ENCODE results near the gene CDC42BPB.
A peak's percentile ranks its signal among the peaks of the same experiment; 100 is the strongest.

Gene CDC42BPB

DNA sequence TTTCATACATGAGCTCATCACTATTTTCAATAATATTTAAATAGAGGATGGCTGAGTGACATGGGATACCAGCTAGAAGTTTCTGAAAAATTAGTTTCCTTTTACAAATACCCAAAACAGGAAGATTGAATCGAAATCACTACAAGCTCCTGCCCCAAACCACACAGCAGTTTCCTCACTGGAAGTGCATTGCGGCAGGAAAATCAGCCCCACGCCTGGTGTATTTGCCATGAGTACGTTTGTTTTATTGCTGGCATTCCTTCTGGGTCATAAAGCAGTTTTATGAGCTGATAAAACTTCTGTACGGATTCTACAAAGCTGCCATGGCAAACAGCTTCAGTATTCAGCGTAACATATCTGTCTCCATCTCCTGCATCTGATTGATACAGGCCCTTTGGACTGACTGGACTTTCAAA lies 23.7 kb downstream of the CDC42BPB start:
- no peak overlapping the region for H3K4me3 ChIP-seq (ENCODE audit: low read length)
- TF ChIP-seq, protein P1, sequence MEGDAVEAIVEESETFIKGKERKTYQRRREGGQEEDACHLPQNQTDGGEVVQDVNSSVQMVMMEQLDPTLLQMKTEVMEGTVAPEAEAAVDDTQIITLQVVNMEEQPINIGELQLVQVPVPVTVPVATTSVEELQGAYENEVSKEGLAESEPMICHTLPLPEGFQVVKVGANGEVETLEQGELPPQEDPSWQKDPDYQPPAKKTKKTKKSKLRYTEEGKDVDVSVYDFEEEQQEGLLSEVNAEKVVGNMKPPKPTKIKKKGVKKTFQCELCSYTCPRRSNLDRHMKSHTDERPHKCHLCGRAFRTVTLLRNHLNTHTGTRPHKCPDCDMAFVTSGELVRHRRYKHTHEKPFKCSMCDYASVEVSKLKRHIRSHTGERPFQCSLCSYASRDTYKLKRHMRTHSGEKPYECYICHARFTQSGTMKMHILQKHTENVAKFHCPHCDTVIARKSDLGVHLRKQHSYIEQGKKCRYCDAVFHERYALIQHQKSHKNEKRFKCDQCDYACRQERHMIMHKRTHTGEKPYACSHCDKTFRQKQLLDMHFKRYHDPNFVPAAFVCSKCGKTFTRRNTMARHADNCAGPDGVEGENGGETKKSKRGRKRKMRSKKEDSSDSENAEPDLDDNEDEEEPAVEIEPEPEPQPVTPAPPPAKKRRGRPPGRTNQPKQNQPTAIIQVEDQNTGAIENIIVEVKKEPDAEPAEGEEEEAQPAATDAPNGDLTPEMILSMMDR (IDR thresholded peaks at IDR 0.05; ENCODE audit: insufficient read depth, low read depth, low read length, missing control alignments), result no peak
- DNase-seq (ENCODE audit: low read depth), result no peak

DNA sequence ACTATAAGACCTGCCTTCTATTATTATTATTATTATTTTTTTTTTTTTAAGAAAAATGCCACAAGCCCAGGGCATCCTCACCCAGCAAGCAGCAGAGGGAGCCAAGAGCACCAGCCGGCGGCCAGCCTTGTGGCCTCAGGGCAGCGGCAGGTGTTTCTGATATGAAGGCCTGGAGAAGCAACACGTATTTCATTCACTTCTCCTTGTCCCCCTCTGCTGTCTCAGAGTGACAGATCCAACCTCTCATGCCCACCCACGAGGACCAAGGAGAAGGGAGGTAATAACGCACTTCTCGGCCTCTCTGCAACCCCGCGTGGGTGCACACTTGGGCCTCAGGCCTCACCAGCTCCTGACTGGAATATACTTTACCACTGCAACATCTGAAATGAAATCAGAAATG lies 25.4 kb downstream of the CDC42BPB start:
- DNase-seq (ENCODE audit: low read depth), result peak; percentile 34
- H3K4me3 ChIP-seq (ENCODE audit: low read length), result no peak overlapping the region
- TF ChIP-seq, protein P1 (IDR thresholded peaks at IDR 0.05; ENCODE audit: insufficient read depth, low read depth, low read length, missing control alignments), result peak; percentile 27

- no peak overlapping the region for H3K4me3 ChIP-seq (ENCODE audit: low read length)
- peak; percentile 36 for DNase-seq (ENCODE audit: low read depth)
- TF ChIP-seq, protein P1 (IDR thresholded peaks at IDR 0.05; ENCODE audit: insufficient read depth, low read depth, low read length, missing control alignments), result no peak
Measured at GRCh38 chr14:103031566-103031911, 25.8 kb downstream of the CDC42BPB start.

GRCh38 chr14:103030741-103031565 lies 26.4 kb downstream of the CDC42BPB start:
- TF ChIP-seq, protein P1 (IDR thresholded peaks at IDR 0.05; ENCODE audit: insufficient read depth, low read depth, low read length, missing control alignments), result no peak
- no peak for DNase-seq (ENCODE audit: low read depth)
- H3K4me3 ChIP-seq (ENCODE audit: low read length), result no peak overlapping the region

- DNase-seq (ENCODE audit: low read depth), result no peak
- no peak overlapping the region for H3K4me3 ChIP-seq (ENCODE audit: low read length)
- TF ChIP-seq, protein P1 (IDR thresholded peaks at IDR 0.05; ENCODE audit: insufficient read depth, low read depth, low read length, missing control alignments), result no peak
Measured at GRCh38 chr14:103029936-103030335, 27.4 kb downstream of the CDC42BPB start.

DNA sequence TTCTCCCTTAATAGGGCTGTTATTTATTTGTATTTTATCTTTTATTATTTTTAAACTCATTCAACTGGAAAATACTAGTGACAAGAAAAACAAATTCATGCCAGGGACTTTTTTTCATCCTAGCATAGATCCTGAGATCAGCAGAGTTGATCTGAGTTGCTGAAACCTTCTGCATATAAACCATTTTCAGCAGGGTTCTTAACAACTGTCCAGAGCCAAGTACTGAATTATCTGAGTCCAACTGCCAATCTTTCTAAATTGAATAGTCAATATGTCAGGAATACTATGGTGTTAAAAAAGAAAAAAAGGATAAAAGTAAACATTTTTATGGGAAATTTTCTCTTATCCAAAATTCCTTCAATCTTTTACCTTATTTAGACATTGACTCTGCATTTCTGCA lies 28.6 kb downstream of the CDC42BPB start:
- no peak for DNase-seq (ENCODE audit: low read depth)
- H3K4me3 ChIP-seq (ENCODE audit: low read length), result no peak overlapping the region
- TF ChIP-seq, protein P1 (IDR thresholded peaks at IDR 0.05; ENCODE audit: insufficient read depth, low read depth, low read length, missing control alignments), result no peak
